Lower leg skin (tissue), 3 donors: ENCODE results near the gene GGA3.
"Not testable (repeated sequence)": the region's sequence is repeated elsewhere in the genome, so short reads cannot be mapped to it uniquely, and the experiment has no call there.

ENCODE experiments used
- CTCF ChIP-seq, 3 donors: fragments of 450-650 bp; IDR thresholded peaks; one replicate each; pipeline ENCODE4 v1.5.1; 2016; ENCODE audit warnings: antibody characterized with exemption in 3 of 3, mild to moderate bottlenecking in 3 of 3, moderate library complexity in 2 of 3
- POLR2A ChIP-seq, 2 donors: fragments of 450-650 bp; IDR thresholded peaks; one replicate each; pipeline ENCODE4 v1.6.1; 2016 to 2017; ENCODE audit warnings: antibody characterized with exemption in 2 of 2, mild to moderate bottlenecking in 1 of 2, moderate library complexity in 1 of 2

- TF ChIP-seq CTCF, POLR2A (IDR thresholded peaks at IDR 0.05): not testable (repeated sequence)
Observed at GRCh38 chr17:75207050-75207407, 54.4 kb downstream of the GGA3 start.
